ENCODE data around the gene RAB11FIP5.

The RAB11FIP5 gene

DNA sequence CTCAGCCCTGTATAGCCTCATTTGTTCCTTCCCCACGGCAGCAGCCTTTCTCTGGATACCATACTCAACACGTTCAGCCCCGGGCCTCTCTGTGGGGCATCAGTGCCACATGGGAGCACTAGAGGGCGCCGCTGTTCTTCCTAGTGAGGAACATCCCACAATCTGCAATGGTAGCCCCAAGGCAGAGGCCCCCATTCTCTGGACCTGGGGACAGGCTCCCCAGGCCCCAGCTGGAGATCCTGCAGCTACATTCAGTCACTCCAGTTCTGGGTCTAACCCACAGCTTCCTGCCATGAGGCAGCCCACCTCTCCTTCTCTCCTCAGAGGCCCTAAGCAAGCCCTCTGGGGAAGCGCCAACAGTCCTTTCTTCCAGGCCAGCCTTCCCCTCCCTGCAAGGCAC, 27.1 kb downstream of the RAB11FIP5 start:
- peak; percentile 69 for DNase-seq

- DNase-seq: no peak
Observed at GRCh38 chr2:73084971-73085370, 27.8 kb downstream of the RAB11FIP5 start.

- DNase-seq: no peak
Observed at GRCh38 chr2:73083886-73084800, 28.6 kb downstream of the RAB11FIP5 start.

GRCh38 chr2:73082523-73083410, 30.0 kb downstream of the RAB11FIP5 start:
- DNase-seq: no peak

GRCh38 chr2:73081181-73081671, 31.5 kb downstream of the RAB11FIP5 start:
- DNase-seq: no peak

DNA sequence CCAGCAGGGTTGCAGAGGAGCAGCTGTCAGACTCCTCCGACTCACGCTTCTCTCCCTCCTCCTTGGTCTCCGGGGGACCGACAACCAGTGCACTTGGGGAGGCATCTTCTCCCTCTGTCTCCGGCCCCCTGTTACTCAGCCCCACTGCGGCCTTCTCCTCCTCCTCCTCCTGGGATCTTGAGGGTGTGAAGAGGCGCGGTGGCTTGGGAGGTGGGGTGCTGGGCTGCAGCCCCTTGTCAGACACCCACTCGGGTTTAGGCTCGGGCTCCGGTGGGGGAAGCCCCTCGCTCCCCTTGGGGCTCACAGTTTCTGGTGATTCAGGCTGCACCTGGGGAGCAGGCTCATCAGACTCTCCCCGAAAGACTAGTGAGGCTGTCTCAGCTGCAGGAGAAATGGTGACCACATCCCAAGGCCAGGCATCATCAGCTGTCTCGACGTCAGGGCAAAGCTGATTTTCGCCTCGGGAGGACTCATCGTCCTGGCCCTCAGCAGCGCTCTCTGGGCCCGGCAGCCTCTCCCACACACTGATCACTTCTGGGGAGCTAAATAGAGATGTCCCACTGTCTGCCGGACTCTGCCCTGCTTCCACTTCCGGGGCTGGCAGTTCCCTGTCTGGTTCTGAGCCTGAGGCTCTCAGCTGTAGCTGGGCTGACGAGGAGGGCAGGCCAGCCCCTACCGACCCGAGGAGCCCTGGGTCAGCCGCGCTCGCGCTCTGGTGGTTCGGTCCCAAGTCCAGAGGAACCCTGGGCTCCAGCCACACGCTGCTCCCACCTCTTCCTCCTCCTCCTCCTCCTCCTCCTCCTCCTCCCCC, 32.2 kb downstream of the RAB11FIP5 start:
- no peak for DNase-seq

DNA sequence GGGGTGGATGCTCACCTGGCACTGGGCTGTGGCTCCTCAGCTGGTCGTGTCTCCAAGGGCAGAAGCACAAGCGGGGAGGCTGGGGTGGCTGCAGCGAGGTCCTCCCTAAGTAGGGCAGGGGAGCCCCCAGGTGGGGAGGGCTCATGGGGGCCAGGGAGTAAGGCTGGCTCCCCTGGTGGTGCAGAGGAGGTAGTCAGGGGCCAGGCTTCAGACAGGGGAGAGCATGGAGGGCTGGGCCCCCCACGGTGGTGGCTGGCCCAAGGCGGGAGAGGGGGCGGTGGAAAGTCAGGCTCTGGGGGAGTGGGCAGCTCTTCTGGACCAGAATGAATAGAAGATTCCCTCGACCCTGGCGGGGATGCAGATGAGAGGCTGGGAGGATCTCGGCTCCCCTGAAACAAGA, 33.1 kb downstream of the RAB11FIP5 start:
- no peak for DNase-seq

GRCh38 chr2:73078457-73079411, 34.0 kb downstream of the RAB11FIP5 start:
- no peak for DNase-seq

GRCh38 chr2:73077424-73077795, 35.3 kb downstream of the RAB11FIP5 start:
- no peak for DNase-seq

DNA sequence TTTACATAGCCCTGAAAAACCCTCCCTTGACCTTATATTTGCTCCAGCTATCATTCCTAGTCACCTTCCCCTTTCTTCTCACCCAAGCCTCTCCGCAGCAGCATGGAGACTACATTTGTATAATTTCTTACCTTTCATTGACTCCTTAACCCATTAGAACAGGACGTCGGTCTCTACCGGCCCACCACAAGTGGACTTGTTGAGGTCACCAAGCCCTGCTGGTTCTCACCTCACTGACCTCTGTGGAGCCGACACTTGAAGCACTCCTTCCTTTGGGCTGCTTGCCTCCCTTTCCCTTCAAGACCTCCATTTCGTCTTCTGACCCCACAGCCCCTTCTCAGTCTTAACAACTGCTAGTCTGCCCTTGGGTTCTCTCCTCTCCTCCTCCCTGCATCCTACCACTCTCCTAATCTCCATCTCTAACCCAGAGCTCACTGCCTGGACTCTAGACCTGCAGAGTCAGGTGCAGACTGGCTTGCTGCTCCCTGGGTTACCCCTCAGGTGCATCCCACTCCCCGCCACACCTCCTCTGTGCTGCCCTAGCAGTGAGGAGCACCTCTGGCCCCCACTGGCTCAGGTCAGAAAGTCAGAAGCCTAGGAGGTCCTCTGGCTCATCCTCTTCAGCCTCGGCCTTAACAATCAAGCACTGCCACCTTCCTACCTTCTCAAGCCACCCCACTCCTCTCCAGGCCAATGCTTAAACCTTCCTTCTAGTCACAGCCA, 35.9 kb downstream of the RAB11FIP5 start:
- DNase-seq: no peak

GRCh38 chr2:73075477-73076373, 37.0 kb downstream of the RAB11FIP5 start:
- DNase-seq: no peak

DNA sequence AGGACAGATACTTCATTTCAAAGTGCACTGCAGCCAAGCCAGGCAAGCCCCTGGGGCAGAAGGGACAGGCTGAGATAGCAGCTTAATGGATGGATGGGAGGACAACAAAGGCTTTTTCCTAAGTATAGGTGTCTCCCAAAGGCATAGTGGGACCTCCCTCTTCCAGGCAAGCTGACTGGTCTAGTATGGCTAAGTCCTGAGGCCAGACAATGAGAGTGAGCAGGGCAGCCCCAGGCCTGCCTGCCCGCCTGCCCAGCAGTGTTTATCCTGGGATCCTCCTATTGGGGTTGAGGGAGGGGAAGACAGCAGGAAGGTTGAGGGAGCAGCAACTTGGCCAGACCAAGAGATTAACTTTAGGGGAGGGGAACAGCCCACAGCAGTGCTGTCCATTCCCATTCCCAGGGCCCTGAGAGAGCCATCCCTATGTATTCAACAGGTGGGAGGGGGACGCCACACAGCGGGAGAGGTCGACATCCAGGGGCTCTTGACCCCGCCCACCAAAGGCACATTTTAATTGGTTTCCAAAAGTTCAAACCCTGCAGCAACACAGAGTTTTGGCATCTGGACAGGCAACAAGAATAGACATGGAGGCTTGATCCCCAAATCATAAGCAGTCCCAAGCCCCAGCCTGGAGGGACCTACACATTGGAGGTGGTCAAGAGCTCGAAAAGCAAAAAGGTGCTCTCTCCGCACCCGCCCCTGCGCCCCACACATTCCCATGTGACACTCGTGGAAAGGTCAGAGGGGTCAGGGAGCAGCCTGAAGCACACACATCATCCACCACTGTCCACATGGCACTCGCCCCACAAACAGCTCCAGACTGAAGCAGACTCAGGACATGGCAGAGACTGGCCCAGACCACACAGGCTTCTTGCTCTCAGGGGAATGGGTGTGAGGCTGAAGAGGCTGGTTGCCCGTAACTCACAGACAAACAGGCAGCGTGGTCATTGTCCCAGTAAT, 38.4 kb downstream of the RAB11FIP5 start:
- DNase-seq: no peak

DNA sequence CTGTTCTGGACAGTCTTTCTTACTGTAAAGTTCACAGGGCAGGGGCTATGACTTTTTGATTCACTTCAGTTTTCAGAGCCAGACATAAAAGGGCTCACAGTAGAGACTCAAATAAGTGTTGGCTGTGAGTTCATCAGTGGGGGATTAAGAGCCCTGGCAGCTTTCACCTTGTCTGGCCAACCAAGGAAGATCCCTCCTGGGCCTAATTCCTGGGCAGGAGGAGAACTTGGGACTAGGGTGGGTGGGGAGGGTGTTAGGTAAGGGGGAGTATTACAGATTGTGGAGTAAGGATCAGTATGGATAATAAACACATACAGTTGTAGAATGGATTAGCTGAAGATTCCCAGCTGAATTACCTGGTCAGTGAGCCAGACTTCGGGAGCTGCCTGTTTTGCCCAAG, 40.3 kb downstream of the RAB11FIP5 start:
- DNase-seq: no peak

DNA sequence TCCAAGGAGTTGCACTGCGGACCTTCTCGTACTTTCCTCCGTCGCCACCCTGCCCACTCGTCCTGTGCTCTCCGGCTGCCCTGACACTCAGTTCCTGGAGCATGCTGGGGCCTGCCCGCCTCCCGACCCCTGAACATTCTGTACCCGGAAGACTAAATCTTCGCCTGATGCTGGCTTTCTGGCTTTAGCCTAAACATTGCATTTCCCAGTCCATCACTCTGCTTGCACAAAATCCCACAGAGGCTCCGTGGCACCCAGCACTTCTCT, 40.7 kb downstream of the RAB11FIP5 start:
- no peak for DNase-seq

DNA sequence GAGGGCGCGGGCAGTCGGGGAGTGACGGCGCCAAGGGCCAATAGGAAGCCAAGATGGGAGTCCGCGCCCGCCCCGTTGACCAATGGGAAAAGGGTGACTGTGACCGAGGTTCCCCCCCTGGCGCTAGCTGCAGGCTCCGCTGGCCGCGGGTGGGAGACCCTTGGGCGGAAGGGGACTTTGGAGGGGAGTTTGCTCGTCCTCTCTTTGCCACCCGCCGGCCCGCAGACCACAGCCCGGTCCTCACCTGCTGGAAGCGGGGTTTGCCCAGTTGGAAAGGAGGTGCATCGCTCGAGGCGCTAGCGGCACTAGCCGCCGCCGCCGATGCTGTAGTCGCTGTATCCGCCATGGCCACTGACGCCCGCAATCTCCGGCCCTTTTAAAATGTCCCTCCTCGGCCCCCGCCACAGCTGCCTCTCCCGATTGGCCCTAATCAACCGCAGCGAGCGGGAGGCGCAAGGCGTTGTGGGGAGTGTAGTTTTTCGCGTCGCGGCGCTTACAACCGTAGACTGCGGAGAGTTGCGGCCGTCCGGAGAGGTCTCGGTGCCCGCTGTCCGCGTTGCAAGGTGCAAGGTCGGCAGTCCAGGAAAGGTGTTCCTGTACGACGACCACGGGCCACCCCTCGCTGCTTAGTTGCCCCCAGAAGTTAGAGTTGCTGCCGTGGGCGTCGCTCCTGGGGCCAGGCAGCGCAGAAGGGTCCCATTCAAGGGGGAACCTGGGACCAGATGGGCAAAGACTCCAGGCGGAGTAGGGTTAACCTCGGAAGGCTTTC, 41.2 kb downstream of the RAB11FIP5 start, which contains the start of gene SFXN5:
TSS of gene SFXN5 (minus strand) at position 353 of the 769 bp plus-strand sequence. CDS start at position 346, 7 bp downstream.
- peak; percentile 89 for DNase-seq

GRCh38 chr2:73070643-73071359, 41.9 kb downstream of the RAB11FIP5 start:
- DNase-seq: no peak
